Fibroblast of the aortic adventitia (primary cell): ENCODE measurements around the gene MAPK8IP1. TPM values are rescaled to one million over a fixed set of nuclear protein-coding genes. Genes with fewer than 3 reads are reported as not detected.

Experiments used
- DNase-seq: peaks from one replicate; pipeline ENCODE4 v3.0.0-alpha.2; 2010; ENCODE audit warnings: low read depth
- H3K4me3 ChIP-seq: 2 replicates; pipeline ENCODE4 v1.5.1; 2011; ENCODE audit warnings: low read depth, mild to moderate bottlenecking, control low read depth, low read length, moderate library complexity
- CTCF ChIP-seq: IDR thresholded peaks from 2 replicates; pipeline ENCODE4 v1.5.1; 2011; ENCODE audit warnings: mild to moderate bottlenecking, low read length, control low read depth, inconsistent platforms; ENCODE audit not compliant: insufficient read depth
- total RNA-seq: library from RNA; depleted of rRNA; stranded (reverse); fragments of >200 nt; gene quantifications from 2 replicates; pipeline ENCODE4 v1.2.3, GENCODE V29; 2012; ENCODE audit warnings: low replicate concordance

The MAPK8IP1 gene
- total RNA-seq, 1 donor = 8.1 TPM

GRCh38 chr11:45859661-45860140 lies 25.8 kb upstream of the MAPK8IP1 start:
- H3K4me3 ChIP-seq = no peak overlapping the region
- TF ChIP-seq CTCF = no peak
- DNase-seq = peak; percentile 99

- no peak overlapping the region for H3K4me3 ChIP-seq
- TF ChIP-seq CTCF = no peak
- DNase-seq = no peak
Observed at GRCh38 chr11:45860348-45860747, 25.1 kb upstream of the MAPK8IP1 start.

GRCh38 chr11:45860764-45861510 lies 24.5 kb upstream of the MAPK8IP1 start:
- no peak for DNase-seq

GRCh38 chr11:45864041-45864440 lies 21.4 kb upstream of the MAPK8IP1 start:
- DNase-seq = peak; percentile 82
- H3K4me3 ChIP-seq = no peak overlapping the region
- no peak for TF ChIP-seq CTCF

More at GRCh38 chr11:45860764-45861510, 24.5 kb upstream of the MAPK8IP1 start:
- no peak overlapping the region for H3K4me3 ChIP-seq
- TF ChIP-seq CTCF = no peak

- no peak for DNase-seq
- TF ChIP-seq CTCF = no peak
- no peak overlapping the region for H3K4me3 ChIP-seq
Observed at GRCh38 chr11:45869551-45869950, 15.9 kb upstream of the MAPK8IP1 start.

GRCh38 chr11:45870706-45871105 lies 14.7 kb upstream of the MAPK8IP1 start:
- H3K4me3 ChIP-seq = no peak overlapping the region
- no peak for DNase-seq
- TF ChIP-seq CTCF = no peak

GRCh38 chr11:45871638-45872037 lies 13.8 kb upstream of the MAPK8IP1 start:
- DNase-seq = no peak
- H3K4me3 ChIP-seq = no peak overlapping the region
- TF ChIP-seq CTCF = no peak
